Right ventricle myocardium superior (tissue), 1 donor: Measurements from ENCODE around the gene AGAP3. TPM values are rescaled to one million over a fixed set of nuclear protein-coding genes. Genes with fewer than 3 reads are reported as not detected.

Experiments
- ATAC-seq: fragments of 200-7000 bp; cut with Tn5 transposase; one replicate; pipeline ENCODE4 v1.9.1; 2020; ENCODE audit warnings: mild to moderate bottlenecking; ENCODE audit not compliant: poor library complexity
- DNase-seq: peaks from one replicate; pipeline ENCODE4 v3.0.0-alpha.2; 2020
- intact Hi-C: fragments of 100-400 bp; cut with DNase I; formaldehyde crosslinking; loops from one replicate; pipeline ENCODE4 v1.11.2; 2022
- total RNA-seq: library from RNA; stranded (reverse); fragmentation: NEBNext Ultra II Directional; extraction: Animal tissue kit (Norgen Biotek cat#: 25700); gene quantifications from one replicate; pipeline ENCODE4 v1.2.1, GENCODE V29; 2021
- donor health status: DM: no; HTN: yes; CAD: no; lungs with severe emphysema.

Gene AGAP3
- total RNA-seq, 1 donor from 2014 or later: 62.7 TPM

- DNase-seq (no peak), ATAC-seq (no peak)
- intact Hi-C loops: no loop called here
Observed at GRCh38 chr7:151068069-151068773, 18.1 kb upstream of the AGAP3 start.

GRCh38 chr7:151069841-151070573 lies 16.3 kb upstream of the AGAP3 start:
- ATAC-seq: no peak
- intact Hi-C loops: no loop called here

GRCh38 chr7:151070574-151070960 lies 15.7 kb upstream of the AGAP3 start:
- no peak for ATAC-seq
- intact Hi-C loops: no loop called here

More at GRCh38 chr7:151069841-151070573, 16.3 kb upstream of the AGAP3 start:
- DNase-seq: no peak

GRCh38 chr7:151071032-151071866 lies 15.0 kb upstream of the AGAP3 start:
- DNase-seq (no peak), ATAC-seq (no peak)
- intact Hi-C loops: no loop called here

More at GRCh38 chr7:151070574-151070960, 15.7 kb upstream of the AGAP3 start:
- no peak for DNase-seq

- no peak for DNase-seq
Observed at GRCh38 chr7:151073990-151074389, 12.3 kb upstream of the AGAP3 start.

GRCh38 chr7:151074817-151075661 lies 11.2 kb upstream of the AGAP3 start:
- intact Hi-C loops: no loop called here
- no peak for ATAC-seq
- DNase-seq: no peak

More at GRCh38 chr7:151073990-151074389, 12.3 kb upstream of the AGAP3 start:
- intact Hi-C loops: no loop called here
- no peak for ATAC-seq

GRCh38 chr7:151075662-151075971 lies 10.7 kb upstream of the AGAP3 start:
- DNase-seq: no peak
- no peak for ATAC-seq
- intact Hi-C loops: no loop called here

GRCh38 chr7:151075978-151076426 lies 10.3 kb upstream of the AGAP3 start:
- DNase-seq: no peak
- intact Hi-C loops: no loop called here
- ATAC-seq: no peak

- intact Hi-C loops: no loop called here
- DNase-seq (no peak), ATAC-seq (no peak)
Observed at GRCh38 chr7:151076863-151077704, 9.2 kb upstream of the AGAP3 start.

- DNase-seq: peak; percentile 36
- intact Hi-C loops: no loop called here
Observed at GRCh38 chr7:151077705-151078232, 8.5 kb upstream of the AGAP3 start.

GRCh38 chr7:151078233-151079040 lies 7.8 kb upstream of the AGAP3 start:
- intact Hi-C loops: no loop called here
- ATAC-seq: no peak

More at GRCh38 chr7:151077705-151078232, 8.5 kb upstream of the AGAP3 start:
- ATAC-seq: no peak

GRCh38 chr7:151079199-151079910 lies 6.9 kb upstream of the AGAP3 start:
- DNase-seq (peak; percentile 37), ATAC-seq (no peak)

More at GRCh38 chr7:151078233-151079040, 7.8 kb upstream of the AGAP3 start:
- peak; percentile 42 for DNase-seq

GRCh38 chr7:151080067-151080521 lies 6.2 kb upstream of the AGAP3 start:
- DNase-seq (peak; percentile 60), ATAC-seq (peak; percentile 7)
- intact Hi-C loops: no loop called here

More at GRCh38 chr7:151079199-151079910, 6.9 kb upstream of the AGAP3 start:
- intact Hi-C loops: no loop called here

GRCh38 chr7:151080522-151081169 lies 5.6 kb upstream of the AGAP3 start, which contains the start of gene FASTK:
TSS of gene FASTK (minus strand) at chr7:151080809. CDS start at chr7:151080766, 43 bp downstream.
- ATAC-seq (peak; percentile 88), DNase-seq (peak; percentile 94)
- intact Hi-C loops: no loop called here
